Keratinocyte (primary cell): ENCODE measurements around the gene MALL. TPM values are rescaled to one million over a fixed set of nuclear protein-coding genes. Genes with fewer than 3 reads are reported as not detected.

Experiments
- DNase-seq: peaks from one replicate; pipeline ENCODE4 v3.0.0-alpha.2; 2011; ENCODE audit warnings: low read depth, missing footprints, low spot score
- FAIRE-seq: peaks from 2 replicates; lab custom pipeline; 2011; peaks lifted over from hg19 to GRCh38; lab: Jason Lieb, UNC
- H2AFZ ChIP-seq: 2 replicates; pipeline ENCODE4 v1.6.0; 2012; ENCODE audit warnings: low read length, control low read depth, inconsistent platforms; ENCODE audit not compliant: control insufficient read depth
- H3K27ac ChIP-seq: 2 replicates; pipeline ENCODE4 v1.5.1; 2011; ENCODE audit warnings: low read length; ENCODE audit not compliant: control insufficient read depth, insufficient read depth
- H3K27me3 ChIP-seq: 3 replicates; pipeline ENCODE4 v1.6.0; 2011; ENCODE audit warnings: low read length; ENCODE audit not compliant: control insufficient read depth, insufficient read depth; ENCODE audit errors: extremely low read depth
- H3K36me3 ChIP-seq, 2 experiments: 2 replicates in 1 of 2; 3 replicates in 1 of 2; pipeline ENCODE4 v1.5.1; 2011; ENCODE audit warnings: low read length in 2 of 2, mild to moderate bottlenecking in 1 of 2; ENCODE audit not compliant: control insufficient read depth in 2 of 2, insufficient read depth in 2 of 2; ENCODE audit errors: extremely low read depth in 1 of 2
- H3K4me1 ChIP-seq: 3 replicates; pipeline ENCODE4 v1.5.1; 2011; ENCODE audit warnings: low read length; ENCODE audit not compliant: control insufficient read depth, insufficient read depth; ENCODE audit errors: extremely low read depth
- H3K4me2 ChIP-seq: 3 replicates; pipeline ENCODE4 v1.6.0; 2011; ENCODE audit warnings: low read depth, low read length; ENCODE audit not compliant: control insufficient read depth, insufficient read depth; ENCODE audit errors: extremely low read depth
- H3K4me3 ChIP-seq, 3 experiments: fragments of 200-600 bp in 1 of 3; sonication (generic) in 1 of 3; 2 replicates in 2 of 3; 3 replicates in 1 of 3; pipeline ENCODE4 v1.5.1; 2011 to 2016; ENCODE audit warnings: low read length in 3 of 3, mild to moderate bottlenecking in 3 of 3, control low read depth in 2 of 3, inconsistent platforms in 1 of 3, low read depth in 1 of 3, mixed read lengths in 1 of 3, mixed run types in 1 of 3, moderate library complexity in 1 of 3; ENCODE audit not compliant: control insufficient read depth in 2 of 3, insufficient read depth in 2 of 3; ENCODE audit errors: extremely low read depth in 1 of 3
- H3K79me2 ChIP-seq: 2 replicates; pipeline ENCODE4 v1.6.0; 2012; ENCODE audit warnings: low read length; ENCODE audit not compliant: control insufficient read depth, insufficient read depth
- H3K9ac ChIP-seq: 3 replicates; pipeline ENCODE4 v1.6.0; 2011; ENCODE audit warnings: low read length; ENCODE audit not compliant: control insufficient read depth, insufficient read depth; ENCODE audit errors: extremely low read depth
- H3K9me1 ChIP-seq: 3 replicates; pipeline ENCODE4 v1.6.0; 2011; ENCODE audit warnings: low read length; ENCODE audit not compliant: control insufficient read depth, insufficient read depth; ENCODE audit errors: extremely low read depth
- H3K9me3 ChIP-seq: 2 replicates; pipeline ENCODE4 v1.5.1; 2012; ENCODE audit warnings: low read depth, low read length; ENCODE audit not compliant: control insufficient read depth
- H4K20me1 ChIP-seq: 3 replicates; pipeline ENCODE4 v1.6.0; 2011; ENCODE audit warnings: low read length; ENCODE audit not compliant: control insufficient read depth, insufficient read depth; ENCODE audit errors: extremely low read depth
- CTCF ChIP-seq, 3 experiments: IDR thresholded peaks in 1 of 3; conservative IDR thresholded peaks in 1 of 3; optimal IDR thresholded peaks in 1 of 3; 2 replicates in 2 of 3; 3 replicates in 1 of 3; pipeline versions ENCODE3 to v1.5.1; 2011; ENCODE audit warnings: low read length in 3 of 3, mild to moderate bottlenecking in 3 of 3, moderate library complexity in 2 of 3, control low read depth in 1 of 3, inconsistent platforms in 1 of 3; ENCODE audit not compliant: insufficient read depth in 2 of 3; ENCODE audit errors: extremely low read depth in 1 of 3
- EZH2 ChIP-seq: IDR thresholded peaks from one replicate; pipeline ENCODE4 v1.6.1; 2012; ENCODE audit warnings: inconsistent platforms, mild to moderate bottlenecking, low read length, moderate library complexity
- dilution Hi-C: fragments of 300-500 bp; cut with MboI; formaldehyde crosslinking; loops from one replicate; pipeline ENCODE4 v1.7.0; 2020; ENCODE audit warnings: low sequenced_read_pairs; ENCODE audit not compliant: extremely low pct_ligation_motif_present
- polyA plus RNA-seq, 5 experiments: library from polyadenylated mRNA; depleted of rRNA in 3 of 5; stranded (reverse) in 3 of 5; stranded (forward) in 1 of 5; unstranded in 1 of 5; fragments of >200 nt; gene quantifications; 1 replicate in 1 of 5; 2 replicates in 3 of 5; 3 replicates in 1 of 5; pipeline versions ENCODE4 v1.2.1 to v1.2.3, GENCODE V29; 2011 to 2012; ENCODE audit warnings: missing spikeins in 2 of 5, low read depth in 1 of 5, low replicate concordance in 1 of 5

Gene MALL
- polyA plus RNA-seq, 1 donor (not counting 4 experiments of a cell fraction or from before 2014, with no cell fraction given), result 29.0 TPM

DNA sequence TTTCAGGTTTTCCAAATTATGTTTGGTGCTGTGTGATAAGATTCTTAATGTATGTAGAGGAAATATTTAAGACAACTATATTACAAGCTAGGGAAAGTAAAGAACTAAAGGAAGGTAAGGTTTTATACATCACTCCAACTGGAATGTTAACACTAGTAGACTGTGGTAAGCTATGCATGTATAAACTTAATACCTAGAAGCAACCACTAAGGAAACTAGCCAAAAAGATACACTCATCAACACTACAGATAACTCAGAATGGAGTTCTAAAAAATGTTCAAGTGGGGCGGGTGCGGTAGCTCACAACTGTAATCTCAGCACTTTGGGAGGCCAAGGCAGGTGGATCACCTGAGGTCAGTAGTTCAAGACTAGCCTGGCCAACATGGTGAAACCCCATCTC lies 37.8 kb upstream of the MALL start:
- peaks cover 8% of the 10 kb centered on the region for H3K9me3 ChIP-seq
- TF ChIP-seq EZH2 (no peak), CTCF (optimal IDR thresholded peaks at IDR 0.05 in 1 of 3, IDR thresholded peaks at IDR 0.05 in 1 of 3, conservative IDR thresholded peaks at IDR 0.05 in 1 of 3; ENCODE audit: extremely low read depth in 1 of 3, insufficient read depth in 2 of 3, low read length in 3 of 3) (no peak)
- H3K4me1 ChIP-seq, result peaks cover 20% of the 10 kb centered on the region
- no peaks in the 10 kb centered on the region for H3K36me3 ChIP-seq
- no peak overlapping the region for H3K27ac ChIP-seq
- no peaks in the 10 kb centered on the region for H4K20me1 ChIP-seq
- FAIRE-seq, result peak; percentile 5
- H3K9ac ChIP-seq, result no peak overlapping the region
- dilution Hi-C loops, result no loop called here
- H3K4me2 ChIP-seq, result no peak overlapping the region
- peak; percentile 40 for DNase-seq
- no peaks in the 10 kb centered on the region for H3K79me2 ChIP-seq
- H2AFZ ChIP-seq, result no peak overlapping the region
- peaks cover 3% of the 10 kb centered on the region for H3K9me1 ChIP-seq
- no peaks in the 10 kb centered on the region for H3K27me3 ChIP-seq
- H3K4me3 ChIP-seq, result no peak overlapping the region

GRCh38 chr2:110152943-110153342 lies 37.3 kb upstream of the MALL start:
- FAIRE-seq, result no peak
- no peaks in the 10 kb centered on the region for H3K27me3 ChIP-seq
- H4K20me1 ChIP-seq, result no peaks in the 10 kb centered on the region
- peaks cover 20% of the 10 kb centered on the region for H3K4me1 ChIP-seq
- H3K36me3 ChIP-seq, result no peaks in the 10 kb centered on the region
- no peak overlapping the region for H3K4me3 ChIP-seq
- no peak overlapping the region for H3K9ac ChIP-seq
- peaks cover 8% of the 10 kb centered on the region for H3K9me3 ChIP-seq
- TF ChIP-seq CTCF (optimal IDR thresholded peaks at IDR 0.05 in 1 of 3, IDR thresholded peaks at IDR 0.05 in 1 of 3, conservative IDR thresholded peaks at IDR 0.05 in 1 of 3; ENCODE audit: extremely low read depth in 1 of 3, insufficient read depth in 2 of 3, low read length in 3 of 3) (no peak), EZH2 (no peak)
- no peak overlapping the region for H2AFZ ChIP-seq
- no peak for DNase-seq
- H3K27ac ChIP-seq, result no peak overlapping the region
- dilution Hi-C loops, result no loop called here
- no peak overlapping the region for H3K4me2 ChIP-seq
- no peaks in the 10 kb centered on the region for H3K79me2 ChIP-seq
- H3K9me1 ChIP-seq, result peaks cover 3% of the 10 kb centered on the region
